ENCODE data around the gene FITM1.

The FITM1 gene

GRCh38 chr14:24171422-24172260 is 41.2 kb downstream of the FITM1 start, which contains the start of gene REC8:
TSS of gene REC8 (plus strand) at chr14:24172080. CDS start at chr14:24172553, 473 bp downstream.
- H3K18ac ChIP-seq (ENCODE audit: low read length): no peak within 1 kb of the TSS
- H3K4me2 ChIP-seq (ENCODE audit: low read length): peak within 1 kb of the TSS; percentile 92
- peak; percentile 99 for DNase-seq
- H3K9ac ChIP-seq (ENCODE audit: low read length): peak within 1 kb of the TSS; percentile 75
- no peak within 1 kb of the TSS for H2BK120ac ChIP-seq (ENCODE audit: low read depth, low read length)
- peaks cover 3% of the 10 kb centered on the region for H3K4me1 ChIP-seq (ENCODE audit: control insufficient read depth, low read depth, low read length)
- no CpG with 5 or more reads among the region's 63 CpGs for WGBS (ENCODE audit: extremely low coverage, insufficient coverage, low lambda C conversion rate)
- no peaks in the 10 kb centered on the region for H3K27me3 ChIP-seq (ENCODE audit: insufficient read depth, low read length, poor library complexity)
- peak within 1 kb of the TSS; percentile 85 for H3K56ac ChIP-seq (ENCODE audit: low read length)
- H2AK5ac ChIP-seq (ENCODE audit: low read length): no peak within 1 kb of the TSS
- H3K23ac ChIP-seq (ENCODE audit: low read length): no peak within 1 kb of the TSS
- H3K4ac ChIP-seq (ENCODE audit: low read depth, low read length): no peak within 1 kb of the TSS
- H4K5ac ChIP-seq (ENCODE audit: low read length): no peak within 1 kb of the TSS
- no peak within 1 kb of the TSS for H3K27ac ChIP-seq (ENCODE audit: low read depth, low read length)
- peak within 1 kb of the TSS; percentile 57 for H3K4me3 ChIP-seq (ENCODE audit: low read length)
- H2BK5ac ChIP-seq (ENCODE audit: low read length): no peak within 1 kb of the TSS
- H3K36me3 ChIP-seq (ENCODE audit: control insufficient read depth, insufficient read depth, low read length): no peaks in the 10 kb centered on the region
- H2BK15ac ChIP-seq (replicated peaks; ENCODE audit: low read depth): no peak within 1 kb of the TSS
- H3K79me2 ChIP-seq (ENCODE audit: control insufficient read depth, insufficient read depth, low read length): no peaks in the 10 kb centered on the region
- no peak within 1 kb of the TSS for H4K8ac ChIP-seq (ENCODE audit: low read depth, low read length)
- H3K79me1 ChIP-seq (ENCODE audit: low read length): no peaks in the 10 kb centered on the region

- DNase-seq: no peak
- Histone ChIP-seq H3K4me2 (ENCODE audit: low read length) (peak overlapping the region; percentile 92), H3K4me3 (ENCODE audit: low read length) (peak overlapping the region; percentile 57), H3K27me3 (ENCODE audit: insufficient read depth, low read length, poor library complexity) (no peaks in the 10 kb centered on the region), H4K5ac (ENCODE audit: low read length) (no peak overlapping the region), H3K79me1 (ENCODE audit: low read length) (no peaks in the 10 kb centered on the region), H3K27ac (ENCODE audit: low read depth, low read length) (no peak overlapping the region), H2BK5ac (ENCODE audit: low read length) (no peak overlapping the region), H3K56ac (ENCODE audit: low read length) (peak overlapping the region; percentile 85), H3K4ac (ENCODE audit: low read depth, low read length) (no peak overlapping the region), H2AK5ac (ENCODE audit: low read length) (no peak overlapping the region), H3K23ac (ENCODE audit: low read length) (no peak overlapping the region), H3K79me2 (ENCODE audit: control insufficient read depth, insufficient read depth, low read length) (no peaks in the 10 kb centered on the region), H2BK120ac (ENCODE audit: low read depth, low read length) (no peak overlapping the region), H3K18ac (ENCODE audit: low read length) (no peak overlapping the region), H3K4me1 (ENCODE audit: control insufficient read depth, low read depth, low read length) (peaks cover 3% of the 10 kb centered on the region), H3K36me3 (ENCODE audit: control insufficient read depth, insufficient read depth, low read length) (no peaks in the 10 kb centered on the region), H3K9ac (ENCODE audit: low read length) (peak overlapping the region; percentile 75), H4K8ac (ENCODE audit: low read depth, low read length) (no peak overlapping the region), H2BK15ac (replicated peaks; ENCODE audit: low read depth) (no peak overlapping the region)
- WGBS (ENCODE audit: extremely low coverage, insufficient coverage, low lambda C conversion rate): no CpG with 5 or more reads among the region's 30 CpGs
Observed at GRCh38 chr14:24172261-24172860, 41.9 kb downstream of the FITM1 start.

- no peak overlapping the region for H2BK120ac ChIP-seq (ENCODE audit: low read depth, low read length)
- H4K5ac ChIP-seq (ENCODE audit: low read length): no peak overlapping the region
- no peak overlapping the region for H3K9ac ChIP-seq (ENCODE audit: low read length)
Observed at GRCh38 chr14:24172871-24173281, 42.4 kb downstream of the FITM1 start.

GRCh38 chr14:24176599-24176998 is 46.1 kb downstream of the FITM1 start:
- no peak overlapping the region for H3K18ac ChIP-seq (ENCODE audit: low read length)
- H3K79me1 ChIP-seq (ENCODE audit: low read length): no peaks in the 10 kb centered on the region

More at GRCh38 chr14:24172871-24173281, 42.4 kb downstream of the FITM1 start:
- H3K27me3 ChIP-seq (ENCODE audit: insufficient read depth, low read length, poor library complexity): no peaks in the 10 kb centered on the region
- H2BK5ac ChIP-seq (ENCODE audit: low read length): no peak overlapping the region
- H3K4me1 ChIP-seq (ENCODE audit: control insufficient read depth, low read depth, low read length): peaks cover 3% of the 10 kb centered on the region
- no peaks in the 10 kb centered on the region for H3K79me1 ChIP-seq (ENCODE audit: low read length)
- H3K18ac ChIP-seq (ENCODE audit: low read length): no peak overlapping the region
- H3K36me3 ChIP-seq (ENCODE audit: control insufficient read depth, insufficient read depth, low read length): no peaks in the 10 kb centered on the region
- no peak overlapping the region for H3K4me3 ChIP-seq (ENCODE audit: low read length)
- H3K56ac ChIP-seq (ENCODE audit: low read length): peak overlapping the region; percentile 85
- no peaks in the 10 kb centered on the region for H3K79me2 ChIP-seq (ENCODE audit: control insufficient read depth, insufficient read depth, low read length)
- no peak overlapping the region for H3K4me2 ChIP-seq (ENCODE audit: low read length)
- no peak overlapping the region for H4K8ac ChIP-seq (ENCODE audit: low read depth, low read length)
- DNase-seq: no peak
- no peak overlapping the region for H2AK5ac ChIP-seq (ENCODE audit: low read length)
- no peak overlapping the region for H3K23ac ChIP-seq (ENCODE audit: low read length)
- H2BK15ac ChIP-seq (replicated peaks; ENCODE audit: low read depth): no peak overlapping the region
- H3K27ac ChIP-seq (ENCODE audit: low read depth, low read length): no peak overlapping the region
- WGBS (ENCODE audit: extremely low coverage, insufficient coverage, low lambda C conversion rate): no CpG with 5 or more reads among the region's 20 CpGs
- no peak overlapping the region for H3K4ac ChIP-seq (ENCODE audit: low read depth, low read length)

GRCh38 chr14:24177041-24177825 is 46.8 kb downstream of the FITM1 start:
- H2AK5ac ChIP-seq (ENCODE audit: low read length): no peak overlapping the region
- H2BK15ac ChIP-seq (replicated peaks; ENCODE audit: low read depth): no peak overlapping the region
- H3K79me2 ChIP-seq (ENCODE audit: control insufficient read depth, insufficient read depth, low read length): no peaks in the 10 kb centered on the region
- no peak overlapping the region for H3K9ac ChIP-seq (ENCODE audit: low read length)
- no CpG with 5 or more reads among the region's 12 CpGs for WGBS (ENCODE audit: extremely low coverage, insufficient coverage, low lambda C conversion rate)
- no peak overlapping the region for H2BK5ac ChIP-seq (ENCODE audit: low read length)
- no peaks in the 10 kb centered on the region for H3K79me1 ChIP-seq (ENCODE audit: low read length)
- no peak overlapping the region for H3K27ac ChIP-seq (ENCODE audit: low read depth, low read length)
- H2BK120ac ChIP-seq (ENCODE audit: low read depth, low read length): no peak overlapping the region
- H3K4me1 ChIP-seq (ENCODE audit: control insufficient read depth, low read depth, low read length): peaks cover 1% of the 10 kb centered on the region
- no peak for DNase-seq
- H3K4me3 ChIP-seq (ENCODE audit: low read length): no peak overlapping the region
- H3K4me2 ChIP-seq (ENCODE audit: low read length): no peak overlapping the region
- no peak overlapping the region for H3K4ac ChIP-seq (ENCODE audit: low read depth, low read length)
- no peak overlapping the region for H4K5ac ChIP-seq (ENCODE audit: low read length)
- H3K18ac ChIP-seq (ENCODE audit: low read length): no peak overlapping the region
- H3K23ac ChIP-seq (ENCODE audit: low read length): no peak overlapping the region
- no peaks in the 10 kb centered on the region for H3K27me3 ChIP-seq (ENCODE audit: insufficient read depth, low read length, poor library complexity)
- peaks cover 8% of the 10 kb centered on the region for H3K36me3 ChIP-seq (ENCODE audit: control insufficient read depth, insufficient read depth, low read length)
- H4K8ac ChIP-seq (ENCODE audit: low read depth, low read length): no peak overlapping the region
- no peak overlapping the region for H3K56ac ChIP-seq (ENCODE audit: low read length)

More at GRCh38 chr14:24176599-24176998, 46.1 kb downstream of the FITM1 start:
- Histone ChIP-seq H3K4ac (ENCODE audit: low read depth, low read length) (no peak overlapping the region), H3K36me3 (ENCODE audit: control insufficient read depth, insufficient read depth, low read length) (peaks cover 8% of the 10 kb centered on the region), H2BK120ac (ENCODE audit: low read depth, low read length) (no peak overlapping the region), H3K27me3 (ENCODE audit: insufficient read depth, low read length, poor library complexity) (no peaks in the 10 kb centered on the region), H3K9ac (ENCODE audit: low read length) (no peak overlapping the region), H4K8ac (ENCODE audit: low read depth, low read length) (no peak overlapping the region), H4K5ac (ENCODE audit: low read length) (no peak overlapping the region), H3K79me2 (ENCODE audit: control insufficient read depth, insufficient read depth, low read length) (no peaks in the 10 kb centered on the region), H2BK5ac (ENCODE audit: low read length) (no peak overlapping the region), H3K4me1 (ENCODE audit: control insufficient read depth, low read depth, low read length) (peaks cover 3% of the 10 kb centered on the region), H3K23ac (ENCODE audit: low read length) (no peak overlapping the region), H2BK15ac (replicated peaks; ENCODE audit: low read depth) (no peak overlapping the region), H2AK5ac (ENCODE audit: low read length) (no peak overlapping the region), H3K27ac (ENCODE audit: low read depth, low read length) (no peak overlapping the region), H3K4me2 (ENCODE audit: low read length) (no peak overlapping the region), H3K4me3 (ENCODE audit: low read length) (no peak overlapping the region), H3K56ac (ENCODE audit: low read length) (no peak overlapping the region)
- no CpG with 5 or more reads among the region's 5 CpGs for WGBS (ENCODE audit: extremely low coverage, insufficient coverage, low lambda C conversion rate)
- DNase-seq: no peak
